ENCODE data around the gene OMD.

OMD gene

DNA sequence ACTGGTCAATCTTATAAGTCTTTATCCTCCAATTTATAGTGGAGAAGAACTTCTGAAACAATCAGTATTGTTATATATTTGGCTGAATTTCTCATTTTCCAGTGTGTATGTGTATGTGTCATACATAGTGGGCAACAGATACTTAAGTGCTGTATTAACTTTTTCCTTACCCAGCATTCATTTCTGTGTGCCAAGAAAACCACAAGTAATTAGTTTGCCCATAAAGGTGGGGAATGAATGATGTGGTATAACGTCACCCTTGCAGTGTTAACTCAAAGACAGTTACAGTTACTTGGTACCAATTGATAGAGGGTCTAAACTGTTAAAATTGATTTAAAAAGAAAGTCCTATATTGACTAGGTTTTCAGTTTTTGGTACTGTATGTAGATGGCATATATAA is 21.9 kb downstream of the OMD start:
- Histone ChIP-seq H3K9me3 (ENCODE audit: control insufficient read depth in 2 of 2, low read length in 2 of 2) (no peaks in the 10 kb centered on the region), H3K36me3 (ENCODE audit: control insufficient read depth in 2 of 2, insufficient read depth in 2 of 2, low read length in 2 of 2) (no peaks in the 10 kb centered on the region), H3K4me3 (ENCODE audit: low read length in 2 of 2) (no peak overlapping the region), H3K27ac (ENCODE audit: low read depth in 2 of 2, low read length in 2 of 2) (no peak overlapping the region), H3K27me3 (ENCODE audit: control insufficient read depth in 2 of 2, insufficient read depth in 2 of 2, low read length in 2 of 2) (no peaks in the 10 kb centered on the region), H3K9ac (ENCODE audit: low read depth in 1 of 2, low read length in 2 of 2) (no peak overlapping the region), H3K4me1 (ENCODE audit: control insufficient read depth in 2 of 2, insufficient read depth in 2 of 2, low read length in 2 of 2) (peaks cover 7 to 12% of the 10 kb centered on the region in 2 donors)

DNA sequence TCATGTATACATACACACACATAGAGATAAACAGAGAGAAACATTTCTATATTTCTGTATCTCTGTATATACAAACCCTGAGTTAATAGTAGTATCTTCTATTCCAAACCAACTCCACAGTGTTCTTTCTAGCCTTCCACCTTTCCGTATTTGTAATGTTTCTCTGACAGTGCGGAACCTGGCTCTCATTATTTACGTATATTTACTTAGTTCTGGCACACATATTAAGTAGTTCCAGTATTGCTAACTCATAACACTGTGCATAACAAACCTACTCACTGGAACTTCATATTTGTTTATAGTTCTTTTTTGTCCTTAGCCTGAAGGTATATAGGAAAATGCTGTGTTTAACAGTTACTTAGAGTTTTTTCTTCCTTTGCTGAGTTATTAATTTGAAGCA is 26.4 kb downstream of the OMD start:
- Histone ChIP-seq H3K9me3 (ENCODE audit: control insufficient read depth in 2 of 2, low read length in 2 of 2) (no peaks in the 10 kb centered on the region), H3K9ac (ENCODE audit: low read depth in 1 of 2, low read length in 2 of 2) (no peak overlapping the region), H3K27ac (ENCODE audit: low read depth in 2 of 2, low read length in 2 of 2) (no peak overlapping the region), H3K36me3 (ENCODE audit: control insufficient read depth in 2 of 2, insufficient read depth in 2 of 2, low read length in 2 of 2) (no peaks in the 10 kb centered on the region), H3K4me1 (ENCODE audit: control insufficient read depth in 2 of 2, insufficient read depth in 2 of 2, low read length in 2 of 2) (no peaks in the 10 kb centered on the region), H3K27me3 (ENCODE audit: control insufficient read depth in 2 of 2, insufficient read depth in 2 of 2, low read length in 2 of 2) (no peaks in the 10 kb centered on the region), H3K4me3 (ENCODE audit: low read length in 2 of 2) (no peak overlapping the region)

DNA sequence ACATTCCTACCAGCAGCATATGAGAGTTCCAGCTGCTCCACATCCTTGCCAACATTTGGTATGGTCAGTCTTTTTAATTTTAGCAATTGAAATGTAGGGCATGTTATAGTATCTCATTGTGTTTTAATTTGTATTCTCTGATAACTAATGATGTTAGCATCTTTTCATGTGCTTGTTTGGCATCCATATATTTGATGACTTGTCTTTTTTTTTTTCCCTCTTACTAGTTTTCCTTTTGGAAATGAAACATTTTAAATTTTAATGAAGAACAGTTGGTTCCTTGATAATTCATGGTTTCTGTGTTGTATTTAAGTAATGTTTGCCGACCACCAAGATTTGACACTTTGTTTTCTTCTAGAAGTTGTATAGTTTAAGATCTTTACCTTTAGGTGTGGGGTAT is 28.7 kb downstream of the OMD start:
- Histone ChIP-seq H3K9me3 (ENCODE audit: control insufficient read depth in 2 of 2, low read length in 2 of 2) (no peaks in the 10 kb centered on the region), H3K36me3 (ENCODE audit: control insufficient read depth in 2 of 2, insufficient read depth in 2 of 2, low read length in 2 of 2) (no peaks in the 10 kb centered on the region), H3K9ac (ENCODE audit: low read depth in 1 of 2, low read length in 2 of 2) (no peak overlapping the region), H3K4me3 (ENCODE audit: low read length in 2 of 2) (no peak overlapping the region), H3K27me3 (ENCODE audit: control insufficient read depth in 2 of 2, insufficient read depth in 2 of 2, low read length in 2 of 2) (no peaks in the 10 kb centered on the region), H3K4me1 (ENCODE audit: control insufficient read depth in 2 of 2, insufficient read depth in 2 of 2, low read length in 2 of 2) (no peaks in the 10 kb centered on the region), H3K27ac (ENCODE audit: low read depth in 2 of 2, low read length in 2 of 2) (no peak overlapping the region)

DNA sequence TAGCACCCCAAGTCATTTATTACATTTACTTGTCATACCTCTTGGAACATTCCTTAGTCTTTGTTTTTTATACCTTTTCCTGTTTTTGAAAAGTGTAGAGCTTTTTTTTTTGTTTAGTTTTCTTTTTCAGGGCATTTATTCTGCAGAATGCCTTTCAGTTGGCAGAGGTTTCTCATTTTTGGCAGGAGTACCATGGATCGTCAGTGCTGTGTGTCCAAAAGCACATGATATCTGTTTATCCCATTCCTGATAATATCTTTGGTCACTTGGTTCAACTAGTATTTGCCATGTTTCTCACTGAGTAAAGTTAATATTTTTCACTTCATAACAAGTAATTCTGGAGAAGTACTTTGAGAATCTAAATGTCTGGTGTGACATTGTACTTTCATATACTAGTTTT is 30.6 kb downstream of the OMD start:
- H3K9ac ChIP-seq (ENCODE audit: low read depth in 1 of 2, low read length in 2 of 2): no peak overlapping the region
- H3K9me3 ChIP-seq (ENCODE audit: control insufficient read depth in 2 of 2, low read length in 2 of 2): no peaks in the 10 kb centered on the region
- H3K27me3 ChIP-seq (ENCODE audit: control insufficient read depth in 2 of 2, insufficient read depth in 2 of 2, low read length in 2 of 2): no peaks in the 10 kb centered on the region
- no peaks in the 10 kb centered on the region for H3K36me3 ChIP-seq (ENCODE audit: control insufficient read depth in 2 of 2, insufficient read depth in 2 of 2, low read length in 2 of 2)
- no peaks in the 10 kb centered on the region for H3K4me1 ChIP-seq (ENCODE audit: control insufficient read depth in 2 of 2, insufficient read depth in 2 of 2, low read length in 2 of 2)
- H3K4me3 ChIP-seq (ENCODE audit: low read length in 2 of 2): no peak overlapping the region
- H3K27ac ChIP-seq (ENCODE audit: low read depth in 2 of 2, low read length in 2 of 2): no peak overlapping the region

GRCh38 chr9:92392690-92393089 is 31.6 kb downstream of the OMD start:
- no peaks in the 10 kb centered on the region for H3K4me1 ChIP-seq (ENCODE audit: control insufficient read depth in 2 of 2, insufficient read depth in 2 of 2, low read length in 2 of 2)
- no peak overlapping the region for H3K27ac ChIP-seq (ENCODE audit: low read depth in 2 of 2, low read length in 2 of 2)
- H3K9ac ChIP-seq (ENCODE audit: low read depth in 1 of 2, low read length in 2 of 2): no peak overlapping the region
- H3K4me3 ChIP-seq (ENCODE audit: low read length in 2 of 2): no peak overlapping the region
- H3K27me3 ChIP-seq (ENCODE audit: control insufficient read depth in 2 of 2, insufficient read depth in 2 of 2, low read length in 2 of 2): no peaks in the 10 kb centered on the region
- no peaks in the 10 kb centered on the region for H3K9me3 ChIP-seq (ENCODE audit: control insufficient read depth in 2 of 2, low read length in 2 of 2)
- H3K36me3 ChIP-seq (ENCODE audit: control insufficient read depth in 2 of 2, insufficient read depth in 2 of 2, low read length in 2 of 2): no peaks in the 10 kb centered on the region

DNA sequence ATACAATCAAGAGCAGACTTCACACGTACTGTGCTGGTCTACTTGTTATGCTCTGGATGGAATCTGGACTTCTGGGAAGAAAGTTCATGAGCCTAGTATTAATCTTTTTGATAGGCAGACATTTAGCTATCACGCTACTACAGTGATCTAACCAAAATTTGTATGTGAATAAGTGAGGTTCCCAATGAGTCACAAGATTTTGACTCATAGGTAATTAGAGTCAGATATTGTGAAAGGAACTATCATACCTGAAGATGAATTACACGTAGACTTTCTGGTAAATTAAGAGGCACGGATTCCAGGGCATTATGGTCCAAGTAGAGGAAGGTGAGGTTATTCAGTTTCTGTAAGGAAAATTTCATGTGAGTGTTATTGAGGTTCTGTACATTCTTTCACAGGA is 38.3 kb downstream of the OMD start:
- Histone ChIP-seq H3K4me1 (ENCODE audit: control insufficient read depth in 2 of 2, insufficient read depth in 2 of 2, low read length in 2 of 2) (no peaks in the 10 kb centered on the region), H3K9me3 (ENCODE audit: control insufficient read depth in 2 of 2, low read length in 2 of 2) (no peaks in the 10 kb centered on the region), H3K27ac (ENCODE audit: low read depth in 2 of 2, low read length in 2 of 2) (no peak overlapping the region)

GRCh38 chr9:92385477-92385876 is 38.8 kb downstream of the OMD start:
- Histone ChIP-seq H3K4me3 (ENCODE audit: low read length in 2 of 2) (no peak overlapping the region), H3K27me3 (ENCODE audit: control insufficient read depth in 2 of 2, insufficient read depth in 2 of 2, low read length in 2 of 2) (no peaks in the 10 kb centered on the region), H3K27ac (ENCODE audit: low read depth in 2 of 2, low read length in 2 of 2) (no peak overlapping the region), H3K9me3 (ENCODE audit: control insufficient read depth in 2 of 2, low read length in 2 of 2) (no peaks in the 10 kb centered on the region), H3K4me1 (ENCODE audit: control insufficient read depth in 2 of 2, insufficient read depth in 2 of 2, low read length in 2 of 2) (no peaks in the 10 kb centered on the region), H3K36me3 (ENCODE audit: control insufficient read depth in 2 of 2, insufficient read depth in 2 of 2, low read length in 2 of 2) (no peaks in the 10 kb centered on the region), H3K9ac (ENCODE audit: low read depth in 1 of 2, low read length in 2 of 2) (no peak overlapping the region)

More for the DNA sequence above, 38.3 kb downstream of the OMD start:
- H3K36me3 ChIP-seq (ENCODE audit: control insufficient read depth in 2 of 2, insufficient read depth in 2 of 2, low read length in 2 of 2): no peaks in the 10 kb centered on the region
- H3K4me3 ChIP-seq (ENCODE audit: low read length in 2 of 2): no peak overlapping the region
- no peak overlapping the region for H3K9ac ChIP-seq (ENCODE audit: low read depth in 1 of 2, low read length in 2 of 2)
- H3K27me3 ChIP-seq (ENCODE audit: control insufficient read depth in 2 of 2, insufficient read depth in 2 of 2, low read length in 2 of 2): no peaks in the 10 kb centered on the region

GRCh38 chr9:92385001-92385400 is 39.3 kb downstream of the OMD start:
- no peaks in the 10 kb centered on the region for H3K27me3 ChIP-seq (ENCODE audit: control insufficient read depth in 2 of 2, insufficient read depth in 2 of 2, low read length in 2 of 2)
- H3K4me3 ChIP-seq (ENCODE audit: low read length in 2 of 2): no peak overlapping the region
- no peak overlapping the region for H3K9ac ChIP-seq (ENCODE audit: low read depth in 1 of 2, low read length in 2 of 2)
- H3K36me3 ChIP-seq (ENCODE audit: control insufficient read depth in 2 of 2, insufficient read depth in 2 of 2, low read length in 2 of 2): no peaks in the 10 kb centered on the region
- no peaks in the 10 kb centered on the region for H3K9me3 ChIP-seq (ENCODE audit: control insufficient read depth in 2 of 2, low read length in 2 of 2)
- H3K27ac ChIP-seq (ENCODE audit: low read depth in 2 of 2, low read length in 2 of 2): no peak overlapping the region
- H3K4me1 ChIP-seq (ENCODE audit: control insufficient read depth in 2 of 2, insufficient read depth in 2 of 2, low read length in 2 of 2): no peaks in the 10 kb centered on the region

GRCh38 chr9:92384375-92384774 is 39.9 kb downstream of the OMD start:
- Histone ChIP-seq H3K4me1 (ENCODE audit: control insufficient read depth in 2 of 2, insufficient read depth in 2 of 2, low read length in 2 of 2) (no peaks in the 10 kb centered on the region), H3K27ac (ENCODE audit: low read depth in 2 of 2, low read length in 2 of 2) (no peak overlapping the region), H3K9me3 (ENCODE audit: control insufficient read depth in 2 of 2, low read length in 2 of 2) (no peaks in the 10 kb centered on the region), H3K36me3 (ENCODE audit: control insufficient read depth in 2 of 2, insufficient read depth in 2 of 2, low read length in 2 of 2) (no peaks in the 10 kb centered on the region), H3K9ac (ENCODE audit: low read depth in 1 of 2, low read length in 2 of 2) (no peak overlapping the region), H3K27me3 (ENCODE audit: control insufficient read depth in 2 of 2, insufficient read depth in 2 of 2, low read length in 2 of 2) (no peaks in the 10 kb centered on the region), H3K4me3 (ENCODE audit: low read length in 2 of 2) (no peak overlapping the region)

GRCh38 chr9:92381775-92382174 is 42.5 kb downstream of the OMD start:
- H3K27ac ChIP-seq (ENCODE audit: low read depth in 2 of 2, low read length in 2 of 2): no peak overlapping the region
- H3K4me3 ChIP-seq (ENCODE audit: low read length in 2 of 2): no peak overlapping the region
- no peak overlapping the region for H3K9ac ChIP-seq (ENCODE audit: low read depth in 1 of 2, low read length in 2 of 2)
- no peaks in the 10 kb centered on the region for H3K9me3 ChIP-seq (ENCODE audit: control insufficient read depth in 2 of 2, low read length in 2 of 2)
- H3K4me1 ChIP-seq (ENCODE audit: control insufficient read depth in 2 of 2, insufficient read depth in 2 of 2, low read length in 2 of 2): peaks cover 0 to 3% of the 10 kb centered on the region in 2 donors
- no peaks in the 10 kb centered on the region for H3K36me3 ChIP-seq (ENCODE audit: control insufficient read depth in 2 of 2, insufficient read depth in 2 of 2, low read length in 2 of 2)
- no peaks in the 10 kb centered on the region for H3K27me3 ChIP-seq (ENCODE audit: control insufficient read depth in 2 of 2, insufficient read depth in 2 of 2, low read length in 2 of 2)

- no peaks in the 10 kb centered on the region for H3K27me3 ChIP-seq (ENCODE audit: control insufficient read depth in 2 of 2, insufficient read depth in 2 of 2, low read length in 2 of 2)
- no peaks in the 10 kb centered on the region for H3K36me3 ChIP-seq (ENCODE audit: control insufficient read depth in 2 of 2, insufficient read depth in 2 of 2, low read length in 2 of 2)
- no peaks in the 10 kb centered on the region for H3K9me3 ChIP-seq (ENCODE audit: control insufficient read depth in 2 of 2, low read length in 2 of 2)
- H3K4me1 ChIP-seq (ENCODE audit: control insufficient read depth in 2 of 2, insufficient read depth in 2 of 2, low read length in 2 of 2): peaks cover 0 to 3% of the 10 kb centered on the region in 2 donors
- no peak overlapping the region for H3K27ac ChIP-seq (ENCODE audit: low read depth in 2 of 2, low read length in 2 of 2)
- no peak overlapping the region for H3K4me3 ChIP-seq (ENCODE audit: low read length in 2 of 2)
- no peak overlapping the region for H3K9ac ChIP-seq (ENCODE audit: low read depth in 1 of 2, low read length in 2 of 2)
Measured at GRCh38 chr9:92380603-92381002, 43.7 kb downstream of the OMD start.
